Measurements from ENCODE around the gene RAD51D. TPM values are rescaled to one million over a fixed set of nuclear protein-coding genes. Genes with fewer than 3 reads are reported as not detected.

The RAD51D gene
- total and polyA plus RNA-seq, 11 donors = 2.1 to 9.2 (median 5.0) TPM

DNA sequence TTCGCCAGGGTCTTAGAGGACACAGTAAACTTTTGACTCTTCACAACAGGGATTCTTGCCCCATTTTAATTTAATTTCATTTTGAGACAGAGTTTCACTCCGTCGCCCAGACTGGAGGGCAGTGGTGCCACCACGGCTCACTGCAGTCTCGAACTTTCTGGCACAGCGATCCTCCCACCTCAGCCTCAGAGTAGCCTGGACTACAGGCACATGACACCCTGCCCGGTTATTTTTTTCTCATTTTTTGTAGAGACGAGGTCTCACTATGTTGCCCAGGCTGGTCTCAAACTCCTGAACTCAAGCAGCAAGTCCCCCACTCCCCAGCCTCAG, 22.8 kb upstream of the RAD51D start:
- H3K27ac ChIP-seq = peak overlapping the region in 1 of 12 donors; percentile 47
- ATAC-seq = no peak

DNA sequence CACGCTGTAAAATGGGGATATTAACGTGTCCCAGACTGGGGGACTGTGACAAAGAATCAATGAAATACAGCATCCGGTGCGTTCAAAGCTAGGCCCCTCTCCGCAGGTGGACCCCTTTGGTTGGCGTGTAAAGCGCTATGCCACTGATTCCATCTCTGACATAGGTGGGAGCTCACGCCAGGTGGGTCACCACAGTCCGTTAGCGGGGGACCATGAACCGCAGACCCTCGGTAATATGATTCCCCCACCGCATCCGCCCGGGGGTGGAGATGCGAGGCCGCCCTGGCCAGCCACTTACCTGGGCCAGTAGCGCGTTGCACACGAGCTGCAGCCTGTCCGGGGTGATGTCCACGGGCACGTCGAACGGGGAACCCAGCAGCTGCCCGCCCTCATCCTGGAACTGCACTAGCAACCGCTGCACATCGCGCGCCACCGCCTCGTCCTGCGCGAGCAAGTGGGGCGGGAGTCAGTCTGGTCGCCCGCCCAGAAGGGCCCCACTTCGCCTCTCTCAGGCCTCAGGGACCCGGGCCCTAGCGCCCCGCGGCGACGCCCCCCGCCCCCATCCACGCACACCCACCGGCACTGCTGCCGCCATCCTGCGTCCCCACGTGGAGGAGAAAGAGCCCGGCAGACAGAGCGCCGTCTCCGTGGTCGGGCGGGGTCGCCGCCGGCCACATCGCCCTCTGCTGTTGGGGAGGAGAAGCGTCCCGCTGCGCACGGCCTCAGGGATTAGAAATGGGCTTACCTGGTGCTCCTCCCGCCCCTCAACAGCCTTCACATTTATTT, 22.2 kb upstream of the RAD51D start, which contains the start of gene NLE1:
NLE1 (minus strand) TSS at position 623 of the 786 bp plus-strand sequence; CDS start at position 595, 28 bp downstream.
- Histone ChIP-seq H3K27me3 (no peaks in the 10 kb centered on the region), H3K36me3 (peaks cover 0 to 31% (median 26%) of the 10 kb centered on the region in 9 donors), H3K9me3 (no peaks in the 10 kb centered on the region), H3K4me1 (peaks cover 0 to 25% (median 15%) of the 10 kb centered on the region in 12 donors), H3K27ac (peak within 1 kb of the TSS in 3 of 12 donors; percentile 3 to 47 (median 29)), H3K4me3 (peak within 1 kb of the TSS; percentile 40 to 88 (median 81))
- 0 to 1% (median 0%) methylated on average over 27 to 65 of the region's 65 CpGs for WGBS, 4 donors
- ATAC-seq (peak; percentile 74 to 93 (median 90)), DNase-seq (peak; percentile 81 to 91 (median 84))
- TF ChIP-seq, protein P1, sequence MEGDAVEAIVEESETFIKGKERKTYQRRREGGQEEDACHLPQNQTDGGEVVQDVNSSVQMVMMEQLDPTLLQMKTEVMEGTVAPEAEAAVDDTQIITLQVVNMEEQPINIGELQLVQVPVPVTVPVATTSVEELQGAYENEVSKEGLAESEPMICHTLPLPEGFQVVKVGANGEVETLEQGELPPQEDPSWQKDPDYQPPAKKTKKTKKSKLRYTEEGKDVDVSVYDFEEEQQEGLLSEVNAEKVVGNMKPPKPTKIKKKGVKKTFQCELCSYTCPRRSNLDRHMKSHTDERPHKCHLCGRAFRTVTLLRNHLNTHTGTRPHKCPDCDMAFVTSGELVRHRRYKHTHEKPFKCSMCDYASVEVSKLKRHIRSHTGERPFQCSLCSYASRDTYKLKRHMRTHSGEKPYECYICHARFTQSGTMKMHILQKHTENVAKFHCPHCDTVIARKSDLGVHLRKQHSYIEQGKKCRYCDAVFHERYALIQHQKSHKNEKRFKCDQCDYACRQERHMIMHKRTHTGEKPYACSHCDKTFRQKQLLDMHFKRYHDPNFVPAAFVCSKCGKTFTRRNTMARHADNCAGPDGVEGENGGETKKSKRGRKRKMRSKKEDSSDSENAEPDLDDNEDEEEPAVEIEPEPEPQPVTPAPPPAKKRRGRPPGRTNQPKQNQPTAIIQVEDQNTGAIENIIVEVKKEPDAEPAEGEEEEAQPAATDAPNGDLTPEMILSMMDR (IDR thresholded peaks at IDR 0.05) = peak in 11 of 12 donors; percentile 89 to 98 (median 94)
- TF ChIP-seq POLR2A (IDR thresholded peaks at IDR 0.05) = peak in 1 of 2 donors; percentile 34
- intact Hi-C loops (cut with DNase I) = loop anchor here in 3 of 10 donors (1.0 to 10.0 kb wide), 3 partner anchors 100 to 393 kb away; partner anchors contain the start of genes SLFN12L (in 2 of the 3) and SLFN5 (in 2 of the 3)

More for the DNA sequence above, 22.8 kb upstream of the RAD51D start:
- whole genome bisulfite sequencing, 4 donors = 63 to 70% (median 65%) methylated on average over 8 of the region's 8 CpGs
- intact Hi-C loops (cut with DNase I) = loop anchor here in 3 of 10 donors (1.0 to 10.0 kb wide), 3 partner anchors 100 to 392 kb away; partner anchors contain the start of genes SLFN12L (in 2 of the 3) and SLFN5 (in 2 of the 3)
- H3K4me1 ChIP-seq = peaks cover 0 to 28% (median 16%) of the 10 kb centered on the region in 12 donors
- peak overlapping the region in 10 of 12 donors; percentile 40 to 88 (median 82) for H3K4me3 ChIP-seq
- TF ChIP-seq POLR2A (IDR thresholded peaks at IDR 0.05) = no peak
- TF ChIP-seq, protein P1 (IDR thresholded peaks at IDR 0.05) = peak in 1 of 12 donors; percentile 3
- H3K9me3 ChIP-seq = no peaks in the 10 kb centered on the region
- no peaks in the 10 kb centered on the region for H3K27me3 ChIP-seq
- no peak for DNase-seq
- peaks cover 0 to 26% (median 21%) of the 10 kb centered on the region in 9 donors for H3K36me3 ChIP-seq

DNA sequence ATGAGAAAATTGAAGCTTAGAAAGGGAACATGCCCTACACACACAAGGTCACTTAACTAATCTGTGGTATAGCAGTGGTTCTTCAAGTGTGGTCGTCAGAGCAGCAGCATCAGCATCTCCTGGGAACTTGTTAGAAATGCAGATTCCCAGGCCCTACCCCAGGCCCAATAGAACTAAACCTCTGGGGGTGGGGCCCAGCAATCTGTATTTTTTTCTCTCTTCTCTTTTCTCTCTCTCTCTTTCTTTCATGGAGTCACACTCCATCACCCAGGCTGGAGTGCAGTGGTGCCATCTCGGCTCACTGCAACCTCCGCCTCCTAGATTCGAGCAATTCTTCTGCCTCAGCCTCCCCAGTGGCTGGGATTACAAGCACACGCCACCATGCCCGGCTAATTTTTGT, 18.6 kb upstream of the RAD51D start:
- ATAC-seq (no peak), DNase-seq (no peak)
- intact Hi-C loops (cut with DNase I) = no loop called here
- TF ChIP-seq, protein P1 (IDR thresholded peaks at IDR 0.05) = no peak
- no peak for TF ChIP-seq POLR2A (IDR thresholded peaks at IDR 0.05)
- 96 to 99% (median 96%) methylated on average over 6 of the region's 6 CpGs for WGBS, 4 donors
- Histone ChIP-seq H3K27me3 (no peaks in the 10 kb centered on the region), H3K4me3 (no peak overlapping the region), H3K27ac (no peak overlapping the region), H3K9me3 (no peaks in the 10 kb centered on the region), H3K36me3 (peaks cover 0 to 68% (median 62%) of the 10 kb centered on the region in 9 donors), H3K4me1 (peaks cover 0 to 18% (median 12%) of the 10 kb centered on the region in 12 donors)

DNA sequence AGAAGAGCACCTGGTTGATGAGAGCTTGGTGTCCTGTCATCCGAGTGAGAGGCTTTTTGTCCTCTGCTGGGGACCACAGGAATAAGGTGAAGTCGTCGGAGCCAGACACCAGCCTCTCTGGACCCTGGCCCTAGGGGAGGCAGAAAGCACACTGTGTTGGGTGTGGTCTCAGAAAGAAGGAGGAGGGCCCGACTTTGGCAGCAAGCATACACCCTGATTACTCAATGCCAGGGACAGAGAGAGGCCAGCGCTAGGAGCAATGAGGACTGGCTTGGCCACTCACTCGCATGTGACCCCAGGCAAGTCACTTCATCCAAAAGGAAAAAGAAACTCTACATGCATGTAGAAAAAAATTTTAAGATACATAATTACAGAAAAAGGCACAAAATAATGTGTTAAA, 15.7 kb upstream of the RAD51D start:
- Histone ChIP-seq H3K36me3 (peaks cover 0 to 96% (median 80%) of the 10 kb centered on the region in 9 donors), H3K27me3 (no peaks in the 10 kb centered on the region), H3K9me3 (no peaks in the 10 kb centered on the region), H3K27ac (no peak overlapping the region), H3K4me1 (no peaks in the 10 kb centered on the region), H3K4me3 (no peak overlapping the region)
- ATAC-seq (no peak), DNase-seq (no peak)
- WGBS, 4 donors = 87 to 92% (median 90%) methylated on average over 6 of the region's 6 CpGs
- intact Hi-C loops (cut with DNase I) = no loop called here
- no peak for TF ChIP-seq POLR2A (IDR thresholded peaks at IDR 0.05)
- TF ChIP-seq, protein P1 (IDR thresholded peaks at IDR 0.05) = no peak

All from heart left ventricle (tissue), 16 donors.